Astrocyte (in vitro differentiated cells and primary cell): ENCODE results near the gene VAX1. TPM values are rescaled to one million over a fixed set of nuclear protein-coding genes. Genes with fewer than 3 reads are reported as not detected.

Source experiments
- DNase-seq: peaks from one replicate; pipeline ENCODE4 v3.0.0-alpha.2; 2010; ENCODE audit warnings: low read depth
- FAIRE-seq: peaks from 2 replicates; lab custom pipeline; 2011; peaks lifted over from hg19 to GRCh38; lab: Jason Lieb, UNC
- H2AFZ ChIP-seq: 2 replicates; pipeline ENCODE4 v1.6.0; 2012; ENCODE audit warnings: low read depth, low read length, inconsistent platforms
- H3K27ac ChIP-seq: 2 replicates; pipeline ENCODE4 v1.5.1; 2011; ENCODE audit warnings: low read depth, low read length, inconsistent platforms
- H3K27me3 ChIP-seq: 2 replicates; pipeline ENCODE4 v1.6.0; 2011; ENCODE audit warnings: low read length, inconsistent platforms; ENCODE audit not compliant: insufficient read depth
- H3K36me3 ChIP-seq: 2 replicates; pipeline ENCODE4 v1.5.1; 2011; ENCODE audit warnings: low read length, inconsistent platforms; ENCODE audit not compliant: insufficient read depth
- H3K4me1 ChIP-seq: 2 replicates; pipeline ENCODE4 v1.5.1; 2011; ENCODE audit warnings: low read length, inconsistent platforms; ENCODE audit not compliant: insufficient read depth
- H3K4me2 ChIP-seq: 2 replicates; pipeline ENCODE4 v1.6.0; 2012; ENCODE audit warnings: low read length, inconsistent platforms
- H3K4me3 ChIP-seq: 2 replicates; pipeline ENCODE4 v1.5.1; 2011; ENCODE audit warnings: low read depth, mild to moderate bottlenecking, low read length, inconsistent platforms; ENCODE audit not compliant: insufficient read depth
- H3K79me2 ChIP-seq: 2 replicates; pipeline ENCODE4 v1.6.0; 2012; ENCODE audit warnings: mild to moderate bottlenecking, low read length, inconsistent platforms; ENCODE audit not compliant: insufficient read depth
- H3K9ac ChIP-seq: 2 replicates; pipeline ENCODE4 v1.6.0; 2012; ENCODE audit warnings: mild to moderate bottlenecking, low read length, inconsistent platforms
- H3K9me3 ChIP-seq: 2 replicates; pipeline ENCODE4 v1.5.1; 2012; ENCODE audit warnings: low read depth, mild to moderate bottlenecking, low read length, inconsistent platforms; ENCODE audit not compliant: insufficient read depth
- H4K20me1 ChIP-seq: 2 replicates; pipeline ENCODE4 v1.6.0; 2012; ENCODE audit warnings: low read length, inconsistent platforms; ENCODE audit not compliant: insufficient read depth
- H3K27ac Mint-ChIP-seq: one replicate; pipeline ENCODE4 v1.8.0; 2021; ENCODE audit warnings: mild to moderate bottlenecking, mixed read lengths; ENCODE audit not compliant: unreplicated experiment
- H3K27me3 Mint-ChIP-seq: one replicate; pipeline ENCODE4 v1.8.0; 2021; ENCODE audit warnings: low read depth, mixed read lengths; ENCODE audit not compliant: unreplicated experiment
- H3K36me3 Mint-ChIP-seq: one replicate; pipeline ENCODE4 v1.8.0; 2021; ENCODE audit warnings: low read depth, mixed read lengths; ENCODE audit not compliant: unreplicated experiment
- H3K4me1 Mint-ChIP-seq: one replicate; pipeline ENCODE4 v1.8.0; 2021; ENCODE audit warnings: low read depth, mixed read lengths; ENCODE audit not compliant: unreplicated experiment
- H3K4me3 Mint-ChIP-seq: one replicate; pipeline ENCODE4 v1.8.0; 2021; ENCODE audit warnings: mild to moderate bottlenecking, moderate library complexity, mixed read lengths; ENCODE audit not compliant: unreplicated experiment
- H3K9me3 Mint-ChIP-seq: one replicate; pipeline ENCODE4 v1.8.0; 2021; ENCODE audit warnings: mild to moderate bottlenecking, mixed read lengths; ENCODE audit not compliant: unreplicated experiment
- EZH2 ChIP-seq: IDR thresholded peaks from 2 replicates; pipeline ENCODE4 v1.6.1; 2012; ENCODE audit warnings: mild to moderate bottlenecking, low read length, inconsistent platforms; ENCODE audit not compliant: insufficient read depth
- total RNA-seq: library from RNA; stranded (reverse); gene quantifications from 2 replicates; pipeline ENCODE4 v1.2.1, GENCODE V29; 2021
- TF ChIP-seq, protein P1 (sequence below): IDR thresholded peaks from 2 replicates; pipeline ENCODE4 v1.5.1; 2011; ENCODE audit warnings: low read depth, mild to moderate bottlenecking, inconsistent platforms, low read length, moderate library complexity; ENCODE audit not compliant: insufficient read depth

VAX1 gene
- total RNA-seq, 1 donor from 2014 or later: 0.34 TPM

GRCh38 chr10:117107238-117107637 lies 30.8 kb downstream of the VAX1 start:
- Histone ChIP-seq H3K36me3 (no peaks in the 10 kb centered on the region), H3K4me1 (no peaks in the 10 kb centered on the region), H2AFZ (no peak overlapping the region), H3K9ac (no peak overlapping the region), H3K79me2 (no peaks in the 10 kb centered on the region), H3K9me3 (no peaks in the 10 kb centered on the region), H3K27me3 (no peaks in the 10 kb centered on the region), H3K4me2 (no peak overlapping the region), H3K4me3 (no peak overlapping the region), H4K20me1 (no peaks in the 10 kb centered on the region), H3K27ac (no peak overlapping the region)
- Mint-ChIP-seq H3K4me3 (no peak overlapping the region), H3K27ac (no peak overlapping the region), H3K36me3 (no peaks in the 10 kb centered on the region), H3K27me3 (peaks cover 3% of the 10 kb centered on the region), H3K4me1 (peaks cover 3% of the 10 kb centered on the region), H3K9me3 (no peaks in the 10 kb centered on the region)
- no peak for FAIRE-seq
- TF ChIP-seq, protein P1, sequence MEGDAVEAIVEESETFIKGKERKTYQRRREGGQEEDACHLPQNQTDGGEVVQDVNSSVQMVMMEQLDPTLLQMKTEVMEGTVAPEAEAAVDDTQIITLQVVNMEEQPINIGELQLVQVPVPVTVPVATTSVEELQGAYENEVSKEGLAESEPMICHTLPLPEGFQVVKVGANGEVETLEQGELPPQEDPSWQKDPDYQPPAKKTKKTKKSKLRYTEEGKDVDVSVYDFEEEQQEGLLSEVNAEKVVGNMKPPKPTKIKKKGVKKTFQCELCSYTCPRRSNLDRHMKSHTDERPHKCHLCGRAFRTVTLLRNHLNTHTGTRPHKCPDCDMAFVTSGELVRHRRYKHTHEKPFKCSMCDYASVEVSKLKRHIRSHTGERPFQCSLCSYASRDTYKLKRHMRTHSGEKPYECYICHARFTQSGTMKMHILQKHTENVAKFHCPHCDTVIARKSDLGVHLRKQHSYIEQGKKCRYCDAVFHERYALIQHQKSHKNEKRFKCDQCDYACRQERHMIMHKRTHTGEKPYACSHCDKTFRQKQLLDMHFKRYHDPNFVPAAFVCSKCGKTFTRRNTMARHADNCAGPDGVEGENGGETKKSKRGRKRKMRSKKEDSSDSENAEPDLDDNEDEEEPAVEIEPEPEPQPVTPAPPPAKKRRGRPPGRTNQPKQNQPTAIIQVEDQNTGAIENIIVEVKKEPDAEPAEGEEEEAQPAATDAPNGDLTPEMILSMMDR: no peak
- no peak for TF ChIP-seq EZH2
- no peak for DNase-seq

DNA sequence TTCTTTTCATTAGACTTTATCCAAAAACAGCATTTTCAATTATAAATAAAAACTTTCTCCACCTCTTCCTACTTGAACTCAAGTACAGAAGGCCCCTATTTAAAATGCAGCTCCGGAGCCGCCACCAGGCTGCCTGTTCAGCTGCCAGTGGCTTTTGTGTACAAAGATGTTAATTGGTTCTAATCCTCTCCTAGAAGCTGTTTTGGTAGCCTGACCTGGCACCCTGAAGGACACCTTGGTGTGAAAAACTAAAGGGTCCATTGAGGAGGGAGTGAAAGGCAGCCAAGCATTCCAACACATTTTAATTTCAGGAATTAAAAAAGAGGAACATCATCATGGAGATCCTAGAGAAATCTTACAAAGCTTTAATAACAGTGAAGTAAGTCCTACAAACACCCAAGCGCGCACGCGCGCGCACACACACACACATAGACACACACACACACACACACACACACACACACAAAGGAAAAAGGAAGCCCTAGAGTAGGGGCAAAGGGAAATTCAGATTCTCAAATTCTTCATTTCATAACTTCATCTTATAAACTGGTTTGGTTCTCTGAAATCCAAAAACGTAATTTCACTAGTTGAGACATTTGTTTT lies 41.4 kb downstream of the VAX1 start:
- Histone ChIP-seq H3K4me2 (no peak overlapping the region), H3K4me3 (no peak overlapping the region), H3K4me1 (no peaks in the 10 kb centered on the region), H3K36me3 (no peaks in the 10 kb centered on the region), H3K9me3 (no peaks in the 10 kb centered on the region), H3K9ac (no peak overlapping the region), H3K79me2 (no peaks in the 10 kb centered on the region), H3K27me3 (no peaks in the 10 kb centered on the region), H3K27ac (no peak overlapping the region), H2AFZ (no peak overlapping the region), H4K20me1 (no peaks in the 10 kb centered on the region)
- Mint-ChIP-seq H3K27ac (no peak overlapping the region), H3K36me3 (no peaks in the 10 kb centered on the region), H3K4me1 (no peaks in the 10 kb centered on the region), H3K27me3 (no peaks in the 10 kb centered on the region), H3K4me3 (no peak overlapping the region), H3K9me3 (no peaks in the 10 kb centered on the region)
- no peak for TF ChIP-seq EZH2
- TF ChIP-seq, protein P1: no peak
- FAIRE-seq: no peak
- DNase-seq: no peak

GRCh38 chr10:117094856-117095255 lies 43.2 kb downstream of the VAX1 start:
- DNase-seq (no peak), FAIRE-seq (no peak)
- no peaks in the 10 kb centered on the region for H3K9me3 ChIP-seq
- H3K27ac ChIP-seq: no peak overlapping the region
- no peak for TF ChIP-seq EZH2
- H3K27me3 ChIP-seq: no peaks in the 10 kb centered on the region
- H3K36me3 ChIP-seq: no peaks in the 10 kb centered on the region
- H3K4me2 ChIP-seq: no peak overlapping the region
- no peak overlapping the region for H2AFZ ChIP-seq
- Mint-ChIP-seq H3K27ac (no peak overlapping the region), H3K4me3 (no peak overlapping the region), H3K27me3 (no peaks in the 10 kb centered on the region), H3K36me3 (no peaks in the 10 kb centered on the region), H3K4me1 (peaks cover 1% of the 10 kb centered on the region), H3K9me3 (no peaks in the 10 kb centered on the region)
- no peaks in the 10 kb centered on the region for H4K20me1 ChIP-seq
- no peaks in the 10 kb centered on the region for H3K79me2 ChIP-seq
- H3K4me3 ChIP-seq: no peak overlapping the region
- no peaks in the 10 kb centered on the region for H3K4me1 ChIP-seq
- H3K9ac ChIP-seq: no peak overlapping the region
